ENCODE measurements around the gene NUP93. TPM values are rescaled to one million over a fixed set of nuclear protein-coding genes. Genes with fewer than 3 reads are reported as not detected.

NUP93 gene
- total RNA-seq, 1 experiment from 2014 or later: 74.7 TPM

DNA sequence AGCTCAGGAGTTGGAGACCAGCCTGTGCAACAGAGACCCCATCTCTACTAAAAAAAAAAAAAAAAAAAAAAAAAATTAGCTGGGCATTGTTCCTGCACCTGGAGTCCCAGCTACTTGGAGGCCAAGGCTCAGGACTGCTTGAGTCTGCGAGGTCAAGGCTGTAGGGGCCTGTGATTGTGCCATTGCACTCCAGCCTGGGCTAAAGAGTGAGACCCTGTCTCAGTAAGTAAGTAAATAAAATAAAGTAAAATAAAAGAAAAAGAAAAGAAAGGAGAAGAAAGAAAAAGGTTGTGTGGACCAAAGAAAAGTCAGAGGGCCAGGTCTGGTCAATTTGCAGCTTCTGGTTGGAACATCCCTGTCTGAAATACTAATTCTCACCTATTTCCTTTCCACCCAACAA is 29.3 kb upstream of the NUP93 start:
- intact Hi-C loops (cut with micrococcal nuclease; ENCODE audit: unreplicated experiment): loop anchor here (10.0 kb wide), 3 partner anchors 346 to 986 kb away; no protein-coding TSS in a partner anchor
- BruUV-seq (replicated peaks): no TSS peak
- Histone ChIP-seq H4K20me1 (ENCODE audit: insufficient read depth) (no peaks in the 10 kb centered on the region), H3K4me2 (no peak overlapping the region), H3K9me2 (ENCODE audit: insufficient read depth) (no peaks in the 10 kb centered on the region), H2AFZ (no peak overlapping the region), H3K4me3 (no peak overlapping the region), H3K4me1 (replicated peaks; ENCODE audit: insufficient read depth) (peaks cover 13% of the 10 kb centered on the region), H3K36me3 (ENCODE audit: low read depth) (no peaks in the 10 kb centered on the region), H3K27ac (no peak overlapping the region), H3F3A (ENCODE audit: insufficient read depth, low read depth) (peaks cover 8% of the 10 kb centered on the region; the same call in 1 of the 2 replicates), H3K27me3 (ENCODE audit: insufficient read depth, low read depth) (no peaks in the 10 kb centered on the region), H3K79me2 (ENCODE audit: low read depth) (no peaks in the 10 kb centered on the region), H3K9me3 (ENCODE audit: insufficient read depth, low read depth) (no peaks in the 10 kb centered on the region)
- no peak for DNase-seq
- TF ChIP-seq EZH2 (IDR thresholded peaks at IDR 0.05; ENCODE audit: low read depth): no peak
- TF ChIP-seq, protein P1, sequence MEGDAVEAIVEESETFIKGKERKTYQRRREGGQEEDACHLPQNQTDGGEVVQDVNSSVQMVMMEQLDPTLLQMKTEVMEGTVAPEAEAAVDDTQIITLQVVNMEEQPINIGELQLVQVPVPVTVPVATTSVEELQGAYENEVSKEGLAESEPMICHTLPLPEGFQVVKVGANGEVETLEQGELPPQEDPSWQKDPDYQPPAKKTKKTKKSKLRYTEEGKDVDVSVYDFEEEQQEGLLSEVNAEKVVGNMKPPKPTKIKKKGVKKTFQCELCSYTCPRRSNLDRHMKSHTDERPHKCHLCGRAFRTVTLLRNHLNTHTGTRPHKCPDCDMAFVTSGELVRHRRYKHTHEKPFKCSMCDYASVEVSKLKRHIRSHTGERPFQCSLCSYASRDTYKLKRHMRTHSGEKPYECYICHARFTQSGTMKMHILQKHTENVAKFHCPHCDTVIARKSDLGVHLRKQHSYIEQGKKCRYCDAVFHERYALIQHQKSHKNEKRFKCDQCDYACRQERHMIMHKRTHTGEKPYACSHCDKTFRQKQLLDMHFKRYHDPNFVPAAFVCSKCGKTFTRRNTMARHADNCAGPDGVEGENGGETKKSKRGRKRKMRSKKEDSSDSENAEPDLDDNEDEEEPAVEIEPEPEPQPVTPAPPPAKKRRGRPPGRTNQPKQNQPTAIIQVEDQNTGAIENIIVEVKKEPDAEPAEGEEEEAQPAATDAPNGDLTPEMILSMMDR (conservative IDR thresholded peaks at IDR 0.05): no peak
- ChIA-PET POLR2A (ENCODE audit: unreplicated experiment) (no interaction called here), CTCF (interaction anchor here (0.6 to 2.7 kb wide), 5 partner anchors 22 to 124 kb away, joined by 4 to 27 read pairs (median 11); no protein-coding TSS in a partner anchor)

DNA sequence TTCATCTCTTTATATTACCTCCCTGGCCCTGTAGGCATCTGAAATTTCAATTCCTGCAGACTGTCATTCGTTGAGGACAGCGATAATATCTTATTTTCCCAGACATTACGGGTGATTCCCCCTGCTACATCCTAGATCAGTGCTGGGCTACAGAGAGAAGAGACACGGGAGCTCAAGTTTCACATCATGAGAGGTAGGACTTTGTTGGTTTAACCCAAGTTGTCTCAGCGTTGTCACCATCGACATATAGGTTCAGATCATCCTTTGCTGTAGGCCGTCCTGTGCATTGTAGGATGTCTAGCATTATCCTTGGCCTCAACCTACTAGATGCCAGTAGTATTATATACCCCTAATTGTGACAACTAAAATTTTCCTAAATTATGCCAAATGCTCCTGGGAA is 28.4 kb upstream of the NUP93 start:
- no peak for TF ChIP-seq EZH2 (IDR thresholded peaks at IDR 0.05; ENCODE audit: low read depth)
- TF ChIP-seq, protein P1 (conservative IDR thresholded peaks at IDR 0.05): no peak
- Histone ChIP-seq H3K27ac (no peak overlapping the region), H3K4me2 (no peak overlapping the region; the same call in 1 of the 2 replicates), H2AFZ (no peak overlapping the region), H3K9me3 (ENCODE audit: insufficient read depth, low read depth) (no peaks in the 10 kb centered on the region), H3K4me1 (replicated peaks; ENCODE audit: insufficient read depth) (peaks cover 13% of the 10 kb centered on the region), H4K20me1 (ENCODE audit: insufficient read depth) (no peaks in the 10 kb centered on the region), H3K27me3 (ENCODE audit: insufficient read depth, low read depth) (no peaks in the 10 kb centered on the region), H3F3A (ENCODE audit: insufficient read depth, low read depth) (0 out of 2 replicates have a peak, but pooled peaks cover 8% of the 10 kb centered on the region), H3K4me3 (no peak overlapping the region), H3K79me2 (ENCODE audit: low read depth) (no peaks in the 10 kb centered on the region), H3K36me3 (ENCODE audit: low read depth) (no peaks in the 10 kb centered on the region), H3K9me2 (ENCODE audit: insufficient read depth) (no peaks in the 10 kb centered on the region)
- ChIA-PET POLR2A (ENCODE audit: unreplicated experiment) (interaction anchor here (0.5 to 0.7 kb wide), 4 partner anchors 10 to 1231 kb away, joined by 3 to 11 read pairs (median 4); no protein-coding TSS in a partner anchor), CTCF (interaction anchor here (0.6 to 2.7 kb wide), 11 partner anchors 58 to 872 kb away, joined by 3 to 27 read pairs (median 8); no protein-coding TSS in a partner anchor)
- intact Hi-C loops (cut with micrococcal nuclease; ENCODE audit: unreplicated experiment): loop anchor here (10.0 kb wide), 3 partner anchors 347 to 987 kb away; no protein-coding TSS in a partner anchor
- no TSS peak for BruUV-seq (replicated peaks)
- DNase-seq: no peak

DNA sequence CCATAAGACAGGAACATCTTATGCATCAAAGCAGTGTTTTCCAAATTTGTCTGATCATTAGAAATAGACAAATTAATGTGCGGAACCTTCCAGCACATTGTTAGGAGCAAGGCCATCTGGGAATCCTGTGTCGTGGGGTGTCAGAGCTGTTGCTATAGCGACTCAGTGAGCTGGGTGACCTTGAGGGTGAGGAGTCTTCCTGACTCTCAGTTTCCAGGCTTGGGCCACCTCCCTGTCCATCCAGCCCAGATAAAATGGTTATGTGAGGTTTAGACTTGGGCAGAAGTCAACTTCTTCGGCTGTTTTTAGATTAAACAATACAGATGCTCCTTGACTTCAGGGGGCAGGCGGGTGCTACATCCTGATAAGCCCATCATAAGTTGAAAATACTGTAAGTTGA is 27.1 kb upstream of the NUP93 start:
- Histone ChIP-seq H3K27ac (no peak overlapping the region), H3K4me1 (replicated peaks; ENCODE audit: insufficient read depth) (peaks cover 9% of the 10 kb centered on the region), H3K9me2 (ENCODE audit: insufficient read depth) (no peaks in the 10 kb centered on the region), H3K79me2 (ENCODE audit: low read depth) (no peaks in the 10 kb centered on the region), H2AFZ (no peak overlapping the region), H3F3A (ENCODE audit: insufficient read depth, low read depth) (0 out of 2 replicates have a peak, but pooled peaks cover 8% of the 10 kb centered on the region), H3K36me3 (ENCODE audit: low read depth) (no peaks in the 10 kb centered on the region), H3K27me3 (ENCODE audit: insufficient read depth, low read depth) (no peaks in the 10 kb centered on the region), H3K4me3 (no peak overlapping the region), H3K4me2 (no peak overlapping the region), H3K9me3 (ENCODE audit: insufficient read depth, low read depth) (no peaks in the 10 kb centered on the region), H4K20me1 (ENCODE audit: insufficient read depth) (no peaks in the 10 kb centered on the region)
- no TSS peak for BruUV-seq (replicated peaks)
- TF ChIP-seq, protein P1 (conservative IDR thresholded peaks at IDR 0.05): no peak
- TF ChIP-seq EZH2 (IDR thresholded peaks at IDR 0.05; ENCODE audit: low read depth): no peak
- DNase-seq: no peak
- ChIA-PET POLR2A (ENCODE audit: unreplicated experiment) (no interaction called here), CTCF (interaction anchor here (0.6 to 2.2 kb wide), 9 partner anchors 14 to 196 kb away, joined by 3 to 13 read pairs (median 3); no protein-coding TSS in a partner anchor)
- intact Hi-C loops (cut with micrococcal nuclease; ENCODE audit: unreplicated experiment): loop anchor here (1.0 to 10.0 kb wide), 6 partner anchors 97 to 988 kb away; no protein-coding TSS in a partner anchor
